Mammary epithelial cell (primary cell): ENCODE data around the gene ANGPTL5.

Experiments
- CTCF ChIP-seq, 2 donors: IDR thresholded peaks in 1 of 2; conservative IDR thresholded peaks in 1 of 2; 2 replicates each; pipeline ENCODE4 v1.5.1; 2011 to 2012; ENCODE audit warnings: inconsistent platforms in 2 of 2, low read length in 2 of 2, mild to moderate bottlenecking in 2 of 2, control low read depth in 1 of 2, low read depth in 1 of 2; ENCODE audit not compliant: insufficient read depth in 1 of 2; ENCODE audit errors: extremely low read depth in 1 of 2
- EZH2 ChIP-seq: IDR thresholded peaks from 2 replicates; pipeline ENCODE4 v1.6.1; 2012; ENCODE audit warnings: low read length, inconsistent platforms, borderline replicate concordance

GRCh38 chr11:101889767-101890166 lies 26.6 kb downstream of the ANGPTL5 start:
- no peak for TF ChIP-seq EZH2
- no peak for TF ChIP-seq CTCF (conservative IDR thresholded peaks at IDR 0.05 in 1 of 2, IDR thresholded peaks at IDR 0.05 in 1 of 2; ENCODE audit: extremely low read depth in 1 of 2, insufficient read depth in 1 of 2, low read depth in 1 of 2, low read length in 2 of 2)
